Activated CD8-positive, alpha-beta memory T cell treated with anti-CD3 and anti-CD28 coated beads for 36 hours (primary cell): ENCODE data around the gene TSPAN32. TPM values are rescaled to one million over a fixed set of nuclear protein-coding genes. Genes with fewer than 3 reads are reported as not detected.

Experiments
- CTCF ChIA-PET: fragments of 350-600 bp; sonication (Branson Sonifier 250); formaldehyde crosslinking; loops from one replicate; lab custom pipeline; 2021; ENCODE audit warnings: antibody characterized with exemption; lab: Charles Lee
- POLR2A ChIA-PET: fragments of 350-600 bp; sonication (Branson Sonifier 250); formaldehyde crosslinking; loops from one replicate; lab custom pipeline; 2021; ENCODE audit warnings: antibody characterized with exemption; lab: Charles Lee
- total RNA-seq, 2 experiments: library from RNA; stranded (reverse); gene quantifications; one replicate each; pipeline ENCODE4 v1.2.3, GENCODE V29; 2021

The TSPAN32 gene, protein sequence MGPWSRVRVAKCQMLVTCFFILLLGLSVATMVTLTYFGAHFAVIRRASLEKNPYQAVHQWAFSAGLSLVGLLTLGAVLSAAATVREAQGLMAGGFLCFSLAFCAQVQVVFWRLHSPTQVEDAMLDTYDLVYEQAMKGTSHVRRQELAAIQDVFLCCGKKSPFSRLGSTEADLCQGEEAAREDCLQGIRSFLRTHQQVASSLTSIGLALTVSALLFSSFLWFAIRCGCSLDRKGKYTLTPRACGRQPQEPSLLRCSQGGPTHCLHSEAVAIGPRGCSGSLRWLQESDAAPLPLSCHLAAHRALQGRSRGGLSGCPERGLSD
- total RNA-seq = 1 to 10 TPM; 2.8 to 2.9 TPM

GRCh38 chr11:2301631-2302305 is at the start of gene TSPAN32, which contains the start of gene C11orf21:
TSPAN32 (plus strand) TSS chr11:2302013; CDS start chr11:2302150, 137 bp downstream.
C11orf21 (minus strand) TSS chr11:2301918; CDS start chr11:2301808, 110 bp downstream.
- POLR2A ChIA-PET = interaction anchor here (0.6 to 0.7 kb wide), 2 partner anchors 76 to 118 kb away, joined by 3 to 5 read pairs; no protein-coding TSS in a partner anchor

DNA sequence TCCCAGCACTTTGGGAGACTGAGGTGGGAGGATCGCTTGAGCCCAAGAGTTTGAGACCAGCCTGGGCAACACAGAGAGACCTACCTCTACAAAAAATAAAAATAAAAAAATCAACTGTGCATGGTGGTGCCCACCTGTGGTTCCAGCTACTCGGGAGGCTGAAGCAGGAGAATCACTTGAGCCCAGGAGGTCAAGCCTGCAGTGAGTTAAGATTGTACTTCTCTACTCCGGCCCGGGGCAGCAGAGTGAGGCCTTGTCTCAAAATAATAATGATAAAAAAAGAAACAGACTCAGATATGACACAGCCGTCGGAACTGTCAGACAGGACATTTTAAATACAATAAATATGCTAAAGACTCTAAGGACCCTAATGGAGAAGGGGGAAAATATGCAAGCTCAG is 49.8 kb upstream of the TSPAN32 start:
- ChIA-PET POLR2A (no interaction called here), CTCF (no interaction called here)

More at GRCh38 chr11:2301631-2302305, at the start of gene TSPAN32, which contains the start of gene C11orf21:
- CTCF ChIA-PET = interaction anchor here (1.1 to 8.6 kb wide), 9 partner anchors 9 to 590 kb away, joined by 3 to 170 read pairs (median 6); partner anchors contain the start of gene TSSC4

GRCh38 chr11:2256293-2256913 is 45.4 kb upstream of the TSPAN32 start:
- ChIA-PET CTCF (no interaction called here), POLR2A (no interaction called here)

- CTCF ChIA-PET = no interaction called here
- POLR2A ChIA-PET = interaction anchor here (0.6 kb wide), 1 partner anchor 33 kb away, joined by 3 read pairs; no protein-coding TSS in a partner anchor
Observed at GRCh38 chr11:2256951-2257700, 44.7 kb upstream of the TSPAN32 start.

DNA sequence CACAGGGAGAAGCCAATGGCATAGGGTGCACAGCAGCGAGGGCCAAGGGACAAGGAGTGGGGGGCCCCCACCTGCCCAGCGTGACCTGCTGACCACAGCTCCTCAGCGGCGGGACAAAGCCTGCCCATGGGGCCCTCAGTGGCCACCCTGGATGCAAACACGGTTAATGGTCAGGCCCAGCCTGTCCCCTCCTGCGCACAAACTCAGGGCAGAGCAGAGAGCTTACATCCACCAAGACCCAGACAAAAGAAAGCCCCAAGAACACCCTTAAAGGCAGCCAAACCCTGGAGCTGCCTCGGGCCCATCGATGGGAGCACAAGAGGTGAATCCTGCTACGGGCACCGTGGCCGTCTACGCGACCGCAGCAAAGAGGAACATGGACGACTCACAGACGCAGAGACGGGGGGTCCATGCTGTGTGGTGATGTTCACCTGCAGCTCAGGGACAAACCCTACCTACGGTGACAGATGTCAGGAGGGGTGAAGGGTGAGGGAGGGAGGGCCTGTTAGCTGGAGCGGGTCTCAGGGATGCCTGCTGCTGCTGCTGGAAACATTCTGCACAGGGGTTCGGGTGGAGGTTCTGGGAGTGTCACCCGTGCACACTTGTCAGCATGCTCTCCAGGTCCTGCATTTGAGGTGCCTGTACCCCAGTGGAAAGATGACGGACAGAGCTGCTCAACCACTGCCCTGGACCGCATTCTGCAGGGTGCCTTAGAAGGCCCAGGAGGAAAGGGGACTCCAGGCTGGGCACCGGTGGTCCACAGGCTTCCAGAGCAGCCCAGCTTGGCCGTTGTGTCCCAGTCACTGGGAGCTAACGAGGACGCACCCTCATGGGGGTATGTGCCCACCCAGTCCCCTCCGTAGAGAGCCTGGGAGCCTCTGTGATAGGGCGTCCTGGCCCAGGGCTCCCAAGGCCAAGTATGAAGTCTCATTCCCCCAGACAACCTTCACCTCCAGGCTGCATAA is 43.0 kb upstream of the TSPAN32 start:
- ChIA-PET POLR2A (no interaction called here), CTCF (no interaction called here)

DNA sequence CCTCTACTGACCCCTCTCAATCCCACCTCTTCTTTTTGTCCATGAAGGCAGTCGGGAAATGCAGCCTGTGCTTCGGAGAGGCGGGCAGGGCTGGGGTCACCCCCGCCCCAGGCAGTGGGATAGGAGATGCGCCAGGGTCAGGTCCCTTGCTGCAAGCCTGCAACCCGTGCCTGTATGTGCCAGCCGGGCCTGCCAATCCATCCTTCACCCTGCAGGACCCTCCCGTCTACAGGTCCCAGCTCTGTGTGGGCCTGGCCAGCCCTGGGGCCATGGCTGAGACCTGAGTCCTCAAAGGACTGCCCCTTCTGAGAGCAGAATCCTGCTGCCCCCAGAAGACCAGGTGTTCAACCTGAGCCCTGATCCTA is 42.4 kb upstream of the TSPAN32 start:
- ChIA-PET CTCF (no interaction called here), POLR2A (no interaction called here)

DNA sequence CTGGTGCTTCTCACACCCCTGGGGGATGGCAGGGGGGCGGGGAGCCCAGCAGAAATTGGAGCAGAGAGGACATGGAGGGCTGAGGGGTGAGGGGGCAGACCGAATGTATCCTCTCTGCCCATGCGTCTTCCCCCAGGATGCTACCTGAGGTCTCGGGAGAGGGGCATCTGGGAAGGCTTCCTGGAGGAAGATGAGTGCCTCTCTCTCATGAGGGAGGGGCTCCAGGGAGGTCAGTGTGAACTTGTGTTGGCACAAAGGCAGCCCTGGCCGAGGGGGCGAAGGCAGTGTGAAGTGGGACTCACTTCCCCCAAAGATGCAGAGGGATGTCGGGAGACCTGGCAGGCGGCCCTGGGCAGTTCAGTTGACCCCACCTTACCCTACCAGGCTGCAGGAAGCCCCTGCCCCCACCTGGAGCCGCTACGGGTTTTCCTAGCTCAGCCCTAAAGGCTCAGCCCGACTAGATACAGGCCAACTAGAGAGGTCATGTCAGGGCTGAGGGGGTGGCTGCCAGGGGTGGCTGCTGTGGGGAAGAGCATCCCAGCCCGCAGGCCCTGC is 41.8 kb upstream of the TSPAN32 start:
- CTCF ChIA-PET = interaction anchor here (0.6 kb wide), 1 partner anchor 114 kb away, joined by 4 read pairs; no protein-coding TSS in a partner anchor
- POLR2A ChIA-PET = no interaction called here

GRCh38 chr11:2260491-2261364 is 41.1 kb upstream of the TSPAN32 start:
- ChIA-PET POLR2A (no interaction called here), CTCF (interaction anchor here (0.6 kb wide), 1 partner anchor 113 kb away, joined by 4 read pairs; no protein-coding TSS in a partner anchor)

GRCh38 chr11:2261436-2262230 is 40.2 kb upstream of the TSPAN32 start:
- ChIA-PET CTCF (no interaction called here), POLR2A (no interaction called here)

DNA sequence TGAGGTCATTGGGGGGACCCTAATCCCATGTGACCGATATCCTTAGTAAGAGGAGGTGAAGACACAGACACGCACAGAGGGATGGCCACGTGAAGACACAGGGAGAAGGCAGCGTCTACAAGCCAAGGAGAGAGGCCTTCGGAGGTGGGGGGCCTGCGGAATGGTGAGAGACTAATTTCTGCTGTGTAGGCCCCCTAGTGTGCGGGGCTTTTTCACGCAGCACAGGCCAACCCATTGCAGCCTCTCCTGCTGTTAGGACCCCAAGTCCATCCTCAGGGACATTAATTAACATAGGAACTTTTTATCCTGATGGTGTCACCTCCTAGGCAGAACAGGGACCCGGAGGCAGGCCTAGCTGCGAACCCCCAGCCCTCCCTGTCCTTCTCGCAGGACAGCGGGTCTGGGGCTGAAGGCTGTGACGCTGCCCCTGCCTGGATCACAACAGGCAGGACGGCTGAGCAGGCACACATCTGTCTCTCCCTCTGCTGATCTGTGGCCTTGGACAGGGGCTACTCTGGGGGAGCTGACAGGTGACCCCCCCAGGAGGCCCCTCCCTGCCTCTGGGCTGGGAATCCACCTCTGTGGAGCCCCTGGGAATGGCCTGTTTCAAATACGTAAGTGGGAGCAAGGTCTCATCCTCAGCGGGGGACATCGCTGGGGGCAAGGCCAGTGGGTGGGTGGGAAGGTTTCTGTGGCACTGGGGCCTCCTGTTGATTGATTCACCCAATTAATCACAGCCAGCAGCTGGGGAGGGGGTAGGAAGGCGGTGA is 39.3 kb upstream of the TSPAN32 start:
- ChIA-PET CTCF (no interaction called here), POLR2A (no interaction called here)

DNA sequence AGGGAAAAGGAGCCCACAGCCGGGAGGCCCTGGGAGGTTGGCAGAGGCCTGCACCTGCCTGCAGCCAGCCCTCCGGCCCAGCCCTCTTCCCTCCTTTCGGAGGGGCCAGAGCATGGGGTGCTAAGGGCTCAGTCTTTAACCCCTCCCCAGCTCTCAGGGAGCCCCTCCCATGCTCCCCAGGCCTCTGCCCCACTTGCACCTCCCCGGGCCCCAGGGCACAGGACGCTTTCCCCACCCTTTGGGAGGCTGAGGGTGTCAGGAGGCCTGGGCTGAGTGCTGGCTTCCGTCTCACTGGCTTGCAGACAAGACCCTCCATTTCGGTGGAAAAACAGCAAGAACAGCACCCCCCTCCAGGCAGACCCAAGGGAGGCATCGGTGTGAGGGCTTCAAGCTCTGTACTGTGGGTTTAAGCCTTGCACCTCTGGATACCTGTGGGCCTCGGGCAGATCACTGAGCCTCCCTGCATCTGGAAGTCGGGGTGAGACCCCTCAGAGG is 38.7 kb upstream of the TSPAN32 start:
- ChIA-PET CTCF (no interaction called here), POLR2A (no interaction called here)

GRCh38 chr11:2263724-2264360 is 38.0 kb upstream of the TSPAN32 start:
- CTCF ChIA-PET = no interaction called here
- POLR2A ChIA-PET = no interaction called here

GRCh38 chr11:2264366-2265053 is 37.3 kb upstream of the TSPAN32 start:
- CTCF ChIA-PET = interaction anchor here (1.7 kb wide), 1 partner anchor 40 kb away, joined by 5 read pairs; no protein-coding TSS in a partner anchor
- POLR2A ChIA-PET = no interaction called here

GRCh38 chr11:2265396-2265795 is 36.4 kb upstream of the TSPAN32 start:
- POLR2A ChIA-PET = no interaction called here
- CTCF ChIA-PET = interaction anchor here (1.7 kb wide), 1 partner anchor 39 kb away, joined by 5 read pairs; no protein-coding TSS in a partner anchor
